ENCODE results near the gene SLC16A10.

- TF ChIP-seq CTCF (IDR thresholded peaks at IDR 0.05) (no peak), POLR2A (IDR thresholded peaks at IDR 0.05) (no peak)
These were observed 143.8 kb downstream of the SLC16A10 start for GRCh38 chr6:111231090-111231459.

Measured in Peyer's patch (tissue), 4 donors.